Endothelial cell (in vitro differentiated cells): Measurements from ENCODE around the gene VAPA. TPM values are rescaled to one million over a fixed set of nuclear protein-coding genes. Genes with fewer than 3 reads are reported as not detected.
"Not testable (repeated sequence)": the region's sequence is repeated elsewhere in the genome, so short reads cannot be mapped to it uniquely, and the experiment has no call there.

Experiments used
- DNase-seq: peaks from one replicate; pipeline ENCODE4 v3.0.0; 2021; ENCODE audit warnings: low spot score
- H3K27ac Mint-ChIP-seq: one replicate; pipeline ENCODE4 v1.8.0; 2021; ENCODE audit warnings: mixed read lengths, inconsistent platforms; ENCODE audit not compliant: unreplicated experiment
- H3K27me3 Mint-ChIP-seq: one replicate; pipeline ENCODE4 v1.8.0; 2021; ENCODE audit warnings: mild to moderate bottlenecking, moderate library complexity, mixed read lengths, inconsistent platforms; ENCODE audit not compliant: unreplicated experiment
- H3K36me3 Mint-ChIP-seq: one replicate; pipeline ENCODE4 v1.8.0; 2021; ENCODE audit warnings: mild to moderate bottlenecking, low read depth, mixed read lengths, inconsistent platforms; ENCODE audit not compliant: unreplicated experiment
- H3K4me1 Mint-ChIP-seq: one replicate; pipeline ENCODE4 v1.8.0; 2021; ENCODE audit warnings: mild to moderate bottlenecking, mixed read lengths, inconsistent platforms; ENCODE audit not compliant: unreplicated experiment
- H3K4me3 Mint-ChIP-seq: one replicate; pipeline ENCODE4 v1.8.0; 2021; ENCODE audit warnings: mild to moderate bottlenecking, mixed read lengths, inconsistent platforms; ENCODE audit not compliant: unreplicated experiment
- H3K9me3 Mint-ChIP-seq: one replicate; pipeline ENCODE4 v1.8.0; 2021; ENCODE audit warnings: mixed read lengths, inconsistent platforms; ENCODE audit not compliant: unreplicated experiment
- total RNA-seq: library from RNA; stranded (reverse); fragmentation: NEBNext Ultra II Directional; extraction: Animal tissue kit (Norgen Biotek cat#: 25700); gene quantifications from one replicate; pipeline ENCODE4 v1.2.1, GENCODE V29; 2021; ENCODE audit not compliant: unreplicated experiment
- TF ChIP-seq, protein P1 (sequence below): fragments of 200-600 bp; sonication (generic); IDR thresholded peaks from one replicate; pipeline ENCODE4 v1.5.0; 2021; ENCODE audit warnings: antibody characterized with exemption; ENCODE audit not compliant: unreplicated experiment

VAPA gene
- total RNA-seq, 1 donor from 2014 or later = 180 TPM

DNA sequence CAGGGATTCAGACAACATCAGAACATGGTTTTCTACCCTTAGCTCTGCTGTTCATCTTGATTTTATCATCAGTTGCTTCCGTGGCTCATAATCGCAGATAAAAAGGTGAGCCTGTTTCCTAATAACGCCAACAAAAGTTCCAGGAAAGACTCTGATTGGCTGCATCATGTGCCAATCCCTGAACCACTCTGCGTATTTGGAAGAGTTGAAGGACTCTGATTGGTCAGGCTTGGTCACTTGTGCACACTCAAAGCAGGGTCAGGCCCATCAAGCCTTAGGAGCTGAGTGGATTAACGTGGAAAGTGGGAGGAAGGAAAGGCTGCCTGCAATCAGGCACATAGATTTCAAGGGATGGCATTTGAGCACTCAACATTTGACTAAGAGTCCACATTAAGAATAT, 16.7 kb upstream of the VAPA start:
- TF ChIP-seq, protein P1, sequence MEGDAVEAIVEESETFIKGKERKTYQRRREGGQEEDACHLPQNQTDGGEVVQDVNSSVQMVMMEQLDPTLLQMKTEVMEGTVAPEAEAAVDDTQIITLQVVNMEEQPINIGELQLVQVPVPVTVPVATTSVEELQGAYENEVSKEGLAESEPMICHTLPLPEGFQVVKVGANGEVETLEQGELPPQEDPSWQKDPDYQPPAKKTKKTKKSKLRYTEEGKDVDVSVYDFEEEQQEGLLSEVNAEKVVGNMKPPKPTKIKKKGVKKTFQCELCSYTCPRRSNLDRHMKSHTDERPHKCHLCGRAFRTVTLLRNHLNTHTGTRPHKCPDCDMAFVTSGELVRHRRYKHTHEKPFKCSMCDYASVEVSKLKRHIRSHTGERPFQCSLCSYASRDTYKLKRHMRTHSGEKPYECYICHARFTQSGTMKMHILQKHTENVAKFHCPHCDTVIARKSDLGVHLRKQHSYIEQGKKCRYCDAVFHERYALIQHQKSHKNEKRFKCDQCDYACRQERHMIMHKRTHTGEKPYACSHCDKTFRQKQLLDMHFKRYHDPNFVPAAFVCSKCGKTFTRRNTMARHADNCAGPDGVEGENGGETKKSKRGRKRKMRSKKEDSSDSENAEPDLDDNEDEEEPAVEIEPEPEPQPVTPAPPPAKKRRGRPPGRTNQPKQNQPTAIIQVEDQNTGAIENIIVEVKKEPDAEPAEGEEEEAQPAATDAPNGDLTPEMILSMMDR = no peak
- DNase-seq = no peak

GRCh38 chr18:9897787-9898291, 16.0 kb upstream of the VAPA start:
- H3K36me3 Mint-ChIP-seq, H3K4me1 Mint-ChIP-seq, H3K27me3 Mint-ChIP-seq, DNase-seq, H3K4me3 Mint-ChIP-seq, H3K27ac Mint-ChIP-seq, H3K9me3 Mint-ChIP-seq: not testable (repeated sequence)

More for the DNA sequence above, 16.7 kb upstream of the VAPA start:
- no peaks in the 10 kb centered on the region for H3K4me1 Mint-ChIP-seq
- no peaks in the 10 kb centered on the region for H3K9me3 Mint-ChIP-seq
- no peak overlapping the region for H3K4me3 Mint-ChIP-seq
- H3K27ac Mint-ChIP-seq = no peak overlapping the region
- peaks cover 1% of the 10 kb centered on the region for H3K27me3 Mint-ChIP-seq
- H3K36me3 Mint-ChIP-seq = no peaks in the 10 kb centered on the region

DNA sequence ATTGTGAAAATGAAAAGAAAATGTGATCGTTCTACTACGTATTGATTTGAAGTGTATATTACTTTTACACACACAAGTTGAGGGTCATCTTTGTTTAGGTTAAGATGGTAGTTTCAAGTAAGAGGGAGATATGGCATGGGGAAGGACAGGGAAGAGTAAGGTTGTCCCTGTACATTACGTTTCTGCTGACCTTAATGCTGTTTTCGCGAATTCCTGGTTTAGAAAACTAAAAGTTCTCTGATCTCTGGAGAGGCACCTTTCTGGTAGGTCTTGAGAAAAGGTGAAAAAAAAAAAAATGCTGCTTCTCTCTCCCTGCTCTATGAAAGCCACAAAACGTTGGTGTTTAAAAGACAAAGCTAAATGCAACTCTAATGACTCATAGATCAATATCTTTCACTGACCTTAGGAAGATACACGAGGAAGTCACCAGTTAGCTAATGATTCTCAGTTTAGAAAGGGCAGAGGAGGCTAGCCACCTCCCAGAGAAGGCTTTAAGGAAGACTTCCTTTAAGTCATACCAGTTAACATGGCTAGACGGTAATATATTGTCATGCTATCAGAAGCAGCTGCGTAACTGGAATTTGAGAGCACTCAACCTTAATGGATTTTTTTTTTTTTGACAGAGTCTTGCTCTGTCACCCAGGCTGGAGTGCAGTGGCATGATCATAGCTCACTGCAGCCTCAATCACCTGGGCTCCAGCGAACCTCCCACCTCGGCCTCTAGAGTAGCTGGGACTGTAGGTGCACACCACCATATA, 14.8 kb upstream of the VAPA start:
- no peak overlapping the region for H3K27ac Mint-ChIP-seq
- DNase-seq = no peak

DNA sequence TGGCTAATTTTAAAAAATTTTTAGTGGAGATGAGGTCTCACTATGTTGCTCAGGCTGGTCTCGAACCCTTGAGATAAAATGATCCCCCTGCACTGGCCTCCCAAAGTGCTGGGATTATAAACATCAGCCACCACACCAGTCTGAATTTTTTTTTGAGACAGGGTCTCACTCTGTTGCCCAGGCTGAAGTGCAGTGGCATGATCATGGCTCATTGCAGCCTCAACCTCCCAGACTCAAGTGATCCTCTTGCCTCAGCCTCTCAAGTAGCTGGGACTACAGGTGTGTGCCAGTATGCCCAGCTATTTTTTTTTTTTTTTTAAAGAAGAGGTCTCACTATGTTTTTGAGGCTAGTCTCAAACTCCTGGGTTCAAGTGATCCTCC, 14.3 kb upstream of the VAPA start:
- not testable (repeated sequence) for H3K4me3 Mint-ChIP-seq, H3K9me3 Mint-ChIP-seq, H3K36me3 Mint-ChIP-seq, H3K27ac Mint-ChIP-seq, DNase-seq, H3K27me3 Mint-ChIP-seq, H3K4me1 Mint-ChIP-seq

More for the DNA sequence above, 14.8 kb upstream of the VAPA start:
- Mint-ChIP-seq H3K9me3 (no peaks in the 10 kb centered on the region), H3K4me1 (no peaks in the 10 kb centered on the region), H3K4me3 (no peak overlapping the region), H3K36me3 (no peaks in the 10 kb centered on the region), H3K27me3 (peaks cover 1% of the 10 kb centered on the region)
- TF ChIP-seq, protein P1 = no peak

DNA sequence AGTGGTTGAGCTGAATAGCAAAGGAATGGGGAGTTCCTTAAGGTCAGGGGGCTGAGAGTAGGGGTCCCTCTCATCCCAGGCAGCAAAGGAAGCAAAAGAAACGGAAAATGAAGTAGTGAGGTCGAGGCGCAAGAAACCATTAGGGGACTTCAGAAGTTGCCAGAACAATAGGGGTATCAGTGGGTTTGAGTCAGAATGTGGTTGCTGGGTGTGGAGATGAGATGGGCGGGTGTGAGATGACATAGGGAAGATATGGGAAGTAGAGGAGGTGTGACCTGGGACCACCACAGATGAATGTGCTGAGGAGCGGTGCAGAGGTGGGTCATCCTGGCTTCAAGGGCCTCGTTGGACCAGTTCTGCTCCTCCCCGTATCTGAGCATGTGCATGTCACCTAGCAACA, 13.1 kb upstream of the VAPA start:
- DNase-seq = no peak
- Mint-ChIP-seq H3K4me3 (no peak overlapping the region), H3K27ac (no peak overlapping the region), H3K9me3 (no peaks in the 10 kb centered on the region), H3K36me3 (no peaks in the 10 kb centered on the region), H3K27me3 (peaks cover 1% of the 10 kb centered on the region), H3K4me1 (no peaks in the 10 kb centered on the region)
- TF ChIP-seq, protein P1 = no peak

DNA sequence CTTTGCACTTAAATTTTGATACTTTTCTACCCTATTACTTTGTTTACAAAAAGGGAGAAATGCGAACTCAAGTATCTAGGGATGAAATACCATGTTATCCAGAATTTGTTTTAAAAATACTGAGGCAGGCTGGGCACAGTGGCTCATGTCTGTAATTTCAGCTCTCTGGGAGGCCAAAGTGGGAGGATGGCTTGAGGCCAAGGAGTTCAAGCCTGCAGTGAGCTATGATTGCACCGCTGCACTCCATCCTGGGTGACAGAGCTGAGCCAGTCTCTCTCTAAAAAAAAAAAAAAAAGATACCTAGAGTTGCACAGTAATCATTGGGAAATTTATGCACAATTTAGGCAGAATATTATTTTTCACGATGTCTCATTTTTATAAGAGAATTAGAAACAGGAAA, 12.4 kb upstream of the VAPA start:
- H3K4me3 Mint-ChIP-seq = no peak overlapping the region
- H3K9me3 Mint-ChIP-seq = no peaks in the 10 kb centered on the region
- no peaks in the 10 kb centered on the region for H3K36me3 Mint-ChIP-seq
- no peaks in the 10 kb centered on the region for H3K4me1 Mint-ChIP-seq
- H3K27me3 Mint-ChIP-seq = peaks cover 1% of the 10 kb centered on the region
- TF ChIP-seq, protein P1 = no peak
- no peak overlapping the region for H3K27ac Mint-ChIP-seq
- DNase-seq = no peak

- not testable (repeated sequence) for H3K4me3 Mint-ChIP-seq, DNase-seq, H3K27ac Mint-ChIP-seq, H3K27me3 Mint-ChIP-seq, H3K9me3 Mint-ChIP-seq, H3K36me3 Mint-ChIP-seq, H3K4me1 Mint-ChIP-seq
Measured at GRCh38 chr18:9902264-9902663, 11.6 kb upstream of the VAPA start.
